GM12874 (cell line): Measurements from ENCODE around the gene RHOB.

Source experiments
- TF ChIP-seq, protein P1 (sequence below): IDR thresholded peaks from 2 replicates; pipeline ENCODE4 v1.5.1; 2011; ENCODE audit warnings: low read depth, mild to moderate bottlenecking, control low read depth, low read length, moderate library complexity; ENCODE audit not compliant: insufficient read depth

RHOB gene

DNA sequence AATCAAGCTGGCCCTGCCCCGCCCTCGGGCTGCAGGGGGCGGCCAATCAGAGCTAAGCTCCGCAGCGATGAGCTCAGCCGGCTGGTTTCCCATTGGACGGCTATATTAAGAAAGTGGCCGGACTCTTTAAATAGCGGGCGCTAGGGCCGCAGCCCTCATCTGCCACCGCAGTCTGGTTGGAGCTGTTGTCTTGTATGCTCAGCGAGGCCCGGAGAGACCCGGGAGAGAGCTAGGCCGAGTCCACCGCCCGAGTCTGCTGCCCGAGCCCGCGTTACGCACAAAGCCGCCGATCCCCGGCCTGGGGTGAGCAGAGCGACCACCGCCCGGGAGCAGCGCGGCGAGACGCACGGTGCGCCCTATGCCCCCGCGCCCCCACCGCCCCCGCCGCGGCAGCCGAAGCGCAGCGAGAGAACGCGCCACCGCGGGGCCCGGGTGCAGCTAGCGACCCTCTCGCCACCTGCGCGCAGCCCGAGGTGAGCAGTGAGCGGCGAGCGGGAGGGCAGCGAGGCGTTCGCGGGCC, at the start of gene RHOB:
Gene RHOB (plus strand): TSS at position 158 of the 520 bp plus-strand sequence. CDS start 392 bp downstream, outside the sequence.
- TF ChIP-seq, protein P1, sequence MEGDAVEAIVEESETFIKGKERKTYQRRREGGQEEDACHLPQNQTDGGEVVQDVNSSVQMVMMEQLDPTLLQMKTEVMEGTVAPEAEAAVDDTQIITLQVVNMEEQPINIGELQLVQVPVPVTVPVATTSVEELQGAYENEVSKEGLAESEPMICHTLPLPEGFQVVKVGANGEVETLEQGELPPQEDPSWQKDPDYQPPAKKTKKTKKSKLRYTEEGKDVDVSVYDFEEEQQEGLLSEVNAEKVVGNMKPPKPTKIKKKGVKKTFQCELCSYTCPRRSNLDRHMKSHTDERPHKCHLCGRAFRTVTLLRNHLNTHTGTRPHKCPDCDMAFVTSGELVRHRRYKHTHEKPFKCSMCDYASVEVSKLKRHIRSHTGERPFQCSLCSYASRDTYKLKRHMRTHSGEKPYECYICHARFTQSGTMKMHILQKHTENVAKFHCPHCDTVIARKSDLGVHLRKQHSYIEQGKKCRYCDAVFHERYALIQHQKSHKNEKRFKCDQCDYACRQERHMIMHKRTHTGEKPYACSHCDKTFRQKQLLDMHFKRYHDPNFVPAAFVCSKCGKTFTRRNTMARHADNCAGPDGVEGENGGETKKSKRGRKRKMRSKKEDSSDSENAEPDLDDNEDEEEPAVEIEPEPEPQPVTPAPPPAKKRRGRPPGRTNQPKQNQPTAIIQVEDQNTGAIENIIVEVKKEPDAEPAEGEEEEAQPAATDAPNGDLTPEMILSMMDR = no peak

DNA sequence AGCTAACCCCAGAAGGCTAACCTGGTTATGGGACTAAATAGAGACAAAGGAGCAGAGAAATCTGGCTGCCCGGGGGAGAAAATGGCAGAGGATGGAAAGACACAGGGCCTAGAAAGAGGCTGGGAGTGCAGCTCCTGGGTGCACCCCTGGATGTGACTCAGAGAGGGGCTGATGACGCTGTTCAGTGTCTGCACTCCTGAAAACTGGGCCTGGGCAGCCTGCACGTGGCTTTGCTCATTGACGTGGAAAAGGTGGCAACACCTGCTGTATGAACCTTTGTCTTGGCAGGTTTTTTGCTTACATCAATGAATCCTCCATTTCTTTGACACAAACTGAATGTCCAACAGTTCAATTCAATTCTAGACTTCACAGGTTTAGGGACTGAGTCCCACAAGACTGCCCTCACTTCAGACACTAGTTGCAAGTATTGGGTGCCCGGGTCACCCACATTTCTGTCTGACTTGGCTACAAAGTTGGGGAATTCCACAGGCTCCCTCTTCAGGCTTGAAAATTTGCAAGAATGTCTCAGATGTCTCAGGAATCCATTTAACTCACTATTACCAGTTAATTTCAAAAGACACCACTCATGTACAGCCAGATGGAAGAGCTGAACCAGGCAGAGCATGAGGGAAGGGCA, 48.9 kb upstream of the RHOB start:
- TF ChIP-seq, protein P1 = no peak

DNA sequence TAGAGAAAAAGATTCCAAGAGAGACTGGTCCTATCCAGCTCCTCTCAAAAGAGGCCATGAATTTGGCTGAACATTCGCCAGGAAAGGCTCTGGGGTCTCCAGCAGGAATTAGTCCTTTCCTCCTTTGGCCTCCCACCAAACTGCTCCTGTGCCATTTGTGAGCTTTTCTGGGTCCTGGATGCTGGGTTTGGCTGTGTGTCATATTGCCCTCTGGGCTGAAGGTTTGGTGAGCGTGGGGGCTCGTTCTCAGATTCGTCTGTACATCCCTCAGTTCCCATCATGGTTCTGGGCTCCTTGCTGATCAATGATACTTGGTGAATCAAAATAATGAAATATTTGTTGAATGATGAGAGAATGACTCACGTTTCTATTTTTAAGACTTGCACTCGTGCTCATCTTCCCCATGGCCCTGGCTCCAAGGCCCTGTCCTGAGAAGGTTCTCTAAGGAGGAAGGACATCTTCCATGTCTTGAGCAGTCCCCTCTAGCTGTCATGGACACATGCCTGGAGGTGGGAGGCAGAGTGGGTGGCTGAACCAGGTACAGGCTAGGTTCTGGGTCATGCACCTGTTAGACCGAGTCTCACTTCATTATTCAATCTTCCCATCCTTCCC, 47.8 kb upstream of the RHOB start:
- TF ChIP-seq, protein P1 = no peak

DNA sequence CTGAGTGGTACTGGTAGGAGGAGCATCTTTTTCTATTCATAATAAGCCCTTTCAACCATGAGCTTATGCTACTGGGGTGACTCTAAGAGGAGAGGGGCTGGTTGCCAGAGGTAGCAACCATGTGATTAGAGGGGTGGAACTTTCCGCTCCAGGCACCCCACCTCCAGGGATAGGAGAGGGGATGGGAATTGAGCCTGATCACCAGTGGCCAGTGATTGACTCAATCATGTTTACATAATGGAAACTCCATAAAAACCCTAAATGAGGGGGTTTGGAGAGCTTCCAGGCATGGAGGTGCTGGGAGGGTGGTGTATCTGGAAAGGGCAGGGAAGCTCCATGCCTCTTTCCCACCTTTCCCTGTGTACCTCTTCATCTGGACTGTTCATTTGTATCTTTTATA, 46.6 kb upstream of the RHOB start:
- TF ChIP-seq, protein P1 = no peak

DNA sequence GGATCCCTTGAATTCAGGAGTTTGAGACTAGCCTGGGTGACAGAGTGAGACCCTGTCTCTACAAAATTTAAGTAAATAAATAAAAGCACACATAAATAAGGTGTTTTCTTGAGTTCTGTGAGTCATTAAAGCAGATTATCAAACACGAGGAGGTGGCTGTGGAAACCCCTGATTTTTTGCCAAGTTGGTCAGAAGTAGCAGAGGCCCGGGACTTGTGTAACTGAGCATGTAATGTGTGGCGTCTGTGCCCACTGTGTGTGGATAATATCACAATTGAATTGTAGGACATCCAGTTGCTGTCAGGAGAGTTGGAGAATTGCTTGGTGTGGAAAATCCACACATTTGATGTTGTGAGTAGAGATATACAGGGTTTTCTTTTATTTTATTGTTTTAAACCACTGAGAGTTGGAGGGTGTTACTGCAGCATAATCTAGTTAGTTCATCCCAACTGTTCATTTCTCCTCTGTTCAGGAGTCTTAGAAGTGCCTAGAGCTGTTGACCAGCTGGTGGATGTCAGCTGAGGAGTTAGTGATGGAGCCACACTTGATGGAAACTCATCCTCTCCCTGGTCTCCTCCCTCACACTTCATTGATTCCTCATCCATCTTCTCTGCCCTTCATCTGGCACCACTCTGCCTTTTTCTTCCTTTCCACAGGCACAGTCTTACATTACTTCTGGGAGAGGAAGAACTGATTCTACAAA, 45.9 kb upstream of the RHOB start:
- TF ChIP-seq, protein P1 = no peak

DNA sequence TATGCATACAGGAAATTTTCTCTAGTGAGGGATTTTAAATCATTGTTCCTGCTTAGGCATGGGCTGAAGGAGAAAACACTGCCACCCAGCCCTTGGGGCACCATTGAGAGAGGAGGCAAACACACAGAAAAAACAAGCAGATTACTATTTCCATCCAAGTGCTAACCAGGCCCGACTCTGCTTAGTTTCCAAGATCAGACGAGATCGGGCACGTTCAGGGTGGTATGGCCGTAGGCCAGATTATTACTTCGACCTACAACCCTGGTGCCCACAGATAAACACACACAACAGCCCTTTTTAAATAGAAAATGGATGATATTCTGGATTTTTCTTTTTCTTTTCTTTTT, 45.4 kb upstream of the RHOB start:
- TF ChIP-seq, protein P1 = no peak

DNA sequence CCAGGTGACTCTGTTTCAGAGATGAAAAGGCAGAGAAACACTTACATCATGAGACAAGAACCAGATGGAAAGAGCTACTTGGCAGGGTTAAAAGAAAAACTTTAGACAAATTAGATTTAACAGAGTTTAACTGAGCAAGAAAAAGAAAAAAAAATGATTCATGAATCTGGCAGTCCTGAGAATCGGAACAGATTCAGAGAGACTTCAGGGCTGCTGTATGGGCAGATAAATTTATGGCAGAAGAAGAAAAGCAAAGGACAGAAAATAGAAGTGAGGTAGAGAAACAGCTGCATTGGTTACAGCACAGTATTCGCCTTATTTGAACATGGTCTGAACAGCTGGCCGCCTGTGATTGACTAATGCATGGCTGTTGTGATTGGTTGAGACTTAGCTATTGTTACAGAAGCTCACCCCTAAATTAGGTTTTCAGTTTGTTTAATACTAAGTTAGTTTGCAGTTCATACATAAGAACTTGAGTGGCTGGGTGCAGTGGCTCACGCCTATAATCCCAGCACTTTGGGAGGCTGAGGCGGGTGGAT, 43.0 kb upstream of the RHOB start:
- TF ChIP-seq, protein P1 = no peak
